Measurements from ENCODE around the gene MYO1E. TPM values are rescaled to one million over a fixed set of nuclear protein-coding genes. Genes with fewer than 3 reads are reported as not detected.

Gene MYO1E
- total and polyA plus RNA-seq, 2 of the 4 experiments (the other 2 are of a cell fraction) = 13.4 to 37.3 TPM

GRCh38 chr15:59313641-59314332, 58.9 kb downstream of the MYO1E start:
- dilution Hi-C loops (cut with HindIII; ENCODE audit: low sequenced_read_pairs, unreplicated experiment) (no loop called here), in situ Hi-C loops (cut with MboI; ENCODE audit: low sequenced_read_pairs) (no loop called here), intact Hi-C loops (cut with micrococcal nuclease) (no loop called here)
- no peak overlapping the region for H2BK20ac ChIP-seq (ENCODE audit: low read depth, low read length)
- CTCF ChIA-PET = interaction anchor here (0.6 kb wide), 1 partner anchor 13 kb away, joined by 3 read pairs; no protein-coding TSS in a partner anchor
- peak; percentile 47 for DNase-seq
- peaks cover 7% of the 10 kb centered on the region; the same call in 1 of the 2 replicates for H3K9me1 ChIP-seq (ENCODE audit: insufficient read depth, low read length)
- H2BK120ac ChIP-seq (ENCODE audit: low read depth, low read length) = no peak overlapping the region
- ATAC-seq (ENCODE audit: low read depth) = peak; percentile 27
- H3K79me1 ChIP-seq (ENCODE audit: low read depth in 1 of 2, low read length in 2 of 2) = peaks cover 44 to 87% of the 10 kb centered on the region in 2 experiments
- no peaks in the 10 kb centered on the region for H3K9me3 ChIP-seq (ENCODE audit: control insufficient read depth, insufficient read depth, low read length)
- H3K27ac ChIP-seq (ENCODE audit: insufficient read depth, low read length) = no peak overlapping the region
- no peak overlapping the region for H2BK5ac ChIP-seq (ENCODE audit: low read depth, low read length, poor library complexity, severe bottlenecking)
- H3K23ac ChIP-seq (ENCODE audit: low read depth, low read length) = no peak overlapping the region
- WGBS, 2 experiments (ENCODE audit: extremely low coverage in 2 of 2, insufficient read length in 1 of 2) = no CpG with 5 or more reads among the region's 6 CpGs
- H3K27me3 ChIP-seq (ENCODE audit: control insufficient read depth, insufficient read depth, low read length) = no peaks in the 10 kb centered on the region
- peaks cover 20% of the 10 kb centered on the region for H4K20me1 ChIP-seq (ENCODE audit: insufficient read depth, low read length)
- H4K91ac ChIP-seq (ENCODE audit: insufficient read depth, low read depth, low read length) = no peak overlapping the region
- no peak overlapping the region for H2AK5ac ChIP-seq (ENCODE audit: low read depth, low read length)
- H3K4me1 ChIP-seq (ENCODE audit: control insufficient read depth, insufficient read depth, low read length) = peaks cover 13% of the 10 kb centered on the region
- H3K4ac ChIP-seq (ENCODE audit: low read depth, low read length) = no peak overlapping the region
- POLR2A ChIA-PET (ENCODE audit: unreplicated experiment) = no interaction called here
- TF ChIP-seq RFX5 (IDR thresholded peaks at IDR 0.05; ENCODE audit: low read depth, low read length) (no peak), ELK1 (IDR thresholded peaks at IDR 0.05; ENCODE audit: borderline replicate concordance, low read depth, low read length) (no peak), POLR2A (IDR thresholded peaks at IDR 0.05; ENCODE audit: low read depth, low read length) (no peak), MAFK (IDR thresholded peaks at IDR 0.05; ENCODE audit: low read depth, low read length) (no peak), NFE2L2 (IDR thresholded peaks at IDR 0.05; ENCODE audit: low read depth, low read length) (no peak), RAD21 (IDR thresholded peaks at IDR 0.05; ENCODE audit: low read length) (no peak), CHD1 (IDR thresholded peaks at IDR 0.05; ENCODE audit: low read depth, low read length) (no peak), SMC3 (IDR thresholded peaks at IDR 0.05; ENCODE audit: low read depth, low read length) (no peak), MXI1 (IDR thresholded peaks at IDR 0.05; ENCODE audit: borderline replicate concordance, low read depth, low read length) (no peak), CEBPB (IDR thresholded peaks at IDR 0.05; ENCODE audit: low read depth, low read length) (no peak), BHLHE40 (IDR thresholded peaks at IDR 0.05; ENCODE audit: low read depth, low read length) (no peak), RCOR1 (IDR thresholded peaks at IDR 0.05; ENCODE audit: insufficient replicate concordance, low read length) (no peak), FOS (IDR thresholded peaks at IDR 0.05; ENCODE audit: low read depth, low read length) (no peak), MAZ (IDR thresholded peaks at IDR 0.05; ENCODE audit: borderline replicate concordance, low read depth, low read length) (no peak)
- TF ChIP-seq, protein P1, sequence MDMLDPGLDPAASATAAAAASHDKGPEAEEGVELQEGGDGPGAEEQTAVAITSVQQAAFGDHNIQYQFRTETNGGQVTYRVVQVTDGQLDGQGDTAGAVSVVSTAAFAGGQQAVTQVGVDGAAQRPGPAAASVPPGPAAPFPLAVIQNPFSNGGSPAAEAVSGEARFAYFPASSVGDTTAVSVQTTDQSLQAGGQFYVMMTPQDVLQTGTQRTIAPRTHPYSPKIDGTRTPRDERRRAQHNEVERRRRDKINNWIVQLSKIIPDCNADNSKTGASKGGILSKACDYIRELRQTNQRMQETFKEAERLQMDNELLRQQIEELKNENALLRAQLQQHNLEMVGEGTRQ (IDR thresholded peaks at IDR 0.05; ENCODE audit: low read depth, low read length) = no peak
- TF ChIP-seq, protein P2, sequence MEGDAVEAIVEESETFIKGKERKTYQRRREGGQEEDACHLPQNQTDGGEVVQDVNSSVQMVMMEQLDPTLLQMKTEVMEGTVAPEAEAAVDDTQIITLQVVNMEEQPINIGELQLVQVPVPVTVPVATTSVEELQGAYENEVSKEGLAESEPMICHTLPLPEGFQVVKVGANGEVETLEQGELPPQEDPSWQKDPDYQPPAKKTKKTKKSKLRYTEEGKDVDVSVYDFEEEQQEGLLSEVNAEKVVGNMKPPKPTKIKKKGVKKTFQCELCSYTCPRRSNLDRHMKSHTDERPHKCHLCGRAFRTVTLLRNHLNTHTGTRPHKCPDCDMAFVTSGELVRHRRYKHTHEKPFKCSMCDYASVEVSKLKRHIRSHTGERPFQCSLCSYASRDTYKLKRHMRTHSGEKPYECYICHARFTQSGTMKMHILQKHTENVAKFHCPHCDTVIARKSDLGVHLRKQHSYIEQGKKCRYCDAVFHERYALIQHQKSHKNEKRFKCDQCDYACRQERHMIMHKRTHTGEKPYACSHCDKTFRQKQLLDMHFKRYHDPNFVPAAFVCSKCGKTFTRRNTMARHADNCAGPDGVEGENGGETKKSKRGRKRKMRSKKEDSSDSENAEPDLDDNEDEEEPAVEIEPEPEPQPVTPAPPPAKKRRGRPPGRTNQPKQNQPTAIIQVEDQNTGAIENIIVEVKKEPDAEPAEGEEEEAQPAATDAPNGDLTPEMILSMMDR (conservative IDR thresholded peaks at IDR 0.05; ENCODE audit: low read depth, low read length) = no peak
- H3K36me3 ChIP-seq (ENCODE audit: control insufficient read depth, insufficient read depth, low read length) = no peaks in the 10 kb centered on the region
- no peak overlapping the region for H4K5ac ChIP-seq (ENCODE audit: low read depth, low read length)
- H3K56ac ChIP-seq (ENCODE audit: extremely low read depth, insufficient read depth, low read length) = no peak overlapping the region
- H3K4me3 ChIP-seq (ENCODE audit: insufficient read depth, low read depth, low read length) = no peak overlapping the region
- no peak overlapping the region for H2BK15ac ChIP-seq (ENCODE audit: low read depth, low read length)
- no TSS peak for BruUV-seq (replicated peaks)
- H4K8ac ChIP-seq (ENCODE audit: low read depth in 2 of 2, low read length in 2 of 2) = no peak overlapping the region
- H3K14ac ChIP-seq (replicated peaks; ENCODE audit: low read depth, low read length) = no peak overlapping the region
- no peak overlapping the region for H2AK9ac ChIP-seq (replicated peaks; ENCODE audit: low read depth, low read length, poor library complexity)
- no peak overlapping the region for H3K18ac ChIP-seq (ENCODE audit: low read depth, low read length)
- H2AFZ ChIP-seq (replicated peaks; ENCODE audit: low read length, poor library complexity) = no peak overlapping the region
- no peak overlapping the region for H3K9ac ChIP-seq (ENCODE audit: low read depth, low read length)
- no peak overlapping the region for H3K4me2 ChIP-seq (ENCODE audit: low read depth, low read length)

All from IMR-90 (cell line).